ENCODE data around the gene MRPL1.

Gene MRPL1

GRCh38 chr4:77996076-77996475 lies 133.4 kb downstream of the MRPL1 start:
- TF ChIP-seq, protein P1, sequence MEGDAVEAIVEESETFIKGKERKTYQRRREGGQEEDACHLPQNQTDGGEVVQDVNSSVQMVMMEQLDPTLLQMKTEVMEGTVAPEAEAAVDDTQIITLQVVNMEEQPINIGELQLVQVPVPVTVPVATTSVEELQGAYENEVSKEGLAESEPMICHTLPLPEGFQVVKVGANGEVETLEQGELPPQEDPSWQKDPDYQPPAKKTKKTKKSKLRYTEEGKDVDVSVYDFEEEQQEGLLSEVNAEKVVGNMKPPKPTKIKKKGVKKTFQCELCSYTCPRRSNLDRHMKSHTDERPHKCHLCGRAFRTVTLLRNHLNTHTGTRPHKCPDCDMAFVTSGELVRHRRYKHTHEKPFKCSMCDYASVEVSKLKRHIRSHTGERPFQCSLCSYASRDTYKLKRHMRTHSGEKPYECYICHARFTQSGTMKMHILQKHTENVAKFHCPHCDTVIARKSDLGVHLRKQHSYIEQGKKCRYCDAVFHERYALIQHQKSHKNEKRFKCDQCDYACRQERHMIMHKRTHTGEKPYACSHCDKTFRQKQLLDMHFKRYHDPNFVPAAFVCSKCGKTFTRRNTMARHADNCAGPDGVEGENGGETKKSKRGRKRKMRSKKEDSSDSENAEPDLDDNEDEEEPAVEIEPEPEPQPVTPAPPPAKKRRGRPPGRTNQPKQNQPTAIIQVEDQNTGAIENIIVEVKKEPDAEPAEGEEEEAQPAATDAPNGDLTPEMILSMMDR (IDR thresholded peaks at IDR 0.05; ENCODE audit: low read depth, low read length) = no peak
- TF ChIP-seq POLR2A (IDR thresholded peaks at IDR 0.05; ENCODE audit: extremely low read depth, insufficient read length) (no peak), MYC (IDR thresholded peaks at IDR 0.05; ENCODE audit: low read depth, low read length) (no peak), MAX (IDR thresholded peaks at IDR 0.05; ENCODE audit: low read depth, low read length) (no peak)
- no peak overlapping the region for H3K4me3 ChIP-seq (ENCODE audit: low read depth, low read length)
- DNase-seq (ENCODE audit: low read depth) = no peak

DNA sequence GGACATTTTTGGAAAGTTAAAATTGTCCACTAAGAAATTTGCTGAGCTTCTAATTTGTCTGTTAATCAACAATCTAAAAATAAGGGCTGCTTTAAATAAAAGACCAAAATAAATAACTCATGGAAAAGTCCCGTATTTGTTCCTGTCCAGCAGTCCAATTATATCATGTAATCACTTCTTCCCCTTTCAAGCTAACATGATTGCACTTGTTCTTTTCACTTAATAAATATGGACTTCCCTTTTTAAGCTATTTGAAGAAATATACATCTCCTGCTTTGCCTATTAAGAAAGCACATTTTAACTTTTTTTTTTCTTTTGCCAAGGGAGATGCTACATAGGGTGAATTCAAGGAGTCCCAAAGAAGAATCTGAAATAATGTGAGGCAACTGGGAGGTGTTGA lies 138.9 kb downstream of the MRPL1 start:
- no peak for TF ChIP-seq MAX (IDR thresholded peaks at IDR 0.05; ENCODE audit: low read depth, low read length)
- TF ChIP-seq, protein P1 (IDR thresholded peaks at IDR 0.05; ENCODE audit: low read depth, low read length) = no peak
- TF ChIP-seq MYC (IDR thresholded peaks at IDR 0.05; ENCODE audit: low read depth, low read length) = no peak
- TF ChIP-seq POLR2A (IDR thresholded peaks at IDR 0.05; ENCODE audit: extremely low read depth, insufficient read length) = no peak
- no peak overlapping the region for H3K4me3 ChIP-seq (ENCODE audit: low read depth, low read length)
- DNase-seq (ENCODE audit: low read depth) = no peak

DNA sequence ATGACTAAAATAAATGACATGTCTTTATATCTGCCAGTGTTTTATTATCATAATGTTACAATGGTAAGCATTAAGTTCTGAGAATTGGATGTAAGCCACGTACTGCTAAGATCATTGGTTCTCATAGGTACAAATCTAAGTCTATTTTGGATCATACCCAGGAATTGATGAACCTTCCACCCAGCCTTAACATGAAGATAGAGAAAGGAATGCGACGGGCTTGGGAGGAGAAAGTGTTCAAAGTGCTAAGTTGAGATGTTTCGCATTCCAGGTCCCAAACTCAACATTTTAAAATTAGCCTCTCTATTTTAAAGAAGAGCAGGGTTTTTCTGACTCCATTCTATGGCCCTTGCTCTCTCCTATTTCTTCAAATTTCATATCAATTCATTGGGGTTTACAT lies 139.6 kb downstream of the MRPL1 start:
- no peak for TF ChIP-seq MAX (IDR thresholded peaks at IDR 0.05; ENCODE audit: low read depth, low read length)
- no peak for TF ChIP-seq POLR2A (IDR thresholded peaks at IDR 0.05; ENCODE audit: extremely low read depth, insufficient read length)
- TF ChIP-seq, protein P1 (IDR thresholded peaks at IDR 0.05; ENCODE audit: low read depth, low read length) = no peak
- TF ChIP-seq MYC (IDR thresholded peaks at IDR 0.05; ENCODE audit: low read depth, low read length) = no peak
- no peak for DNase-seq (ENCODE audit: low read depth)
- H3K4me3 ChIP-seq (ENCODE audit: low read depth, low read length) = no peak overlapping the region

All from NB4 (cell line).